NK-92 (cell line): ENCODE measurements around the gene MAPK14.
"Not testable (repeated sequence)": the region's sequence is repeated elsewhere in the genome, so short reads cannot be mapped to it uniquely, and the experiment has no call there.

Experiments
- DNase-seq: peaks from one replicate; lab custom pipeline; 2025; ENCODE audit not compliant: unreplicated experiment; lab: John Stamatoyannopoulos, UW

The MAPK14 gene

GRCh38 chr6:36068586-36068985, 41.0 kb downstream of the MAPK14 start:
- no peak for DNase-seq

GRCh38 chr6:36069573-36069972, 42.0 kb downstream of the MAPK14 start:
- no peak for DNase-seq

- DNase-seq: no peak
These were observed 42.6 kb downstream of the MAPK14 start for GRCh38 chr6:36070252-36070651.

- no peak for DNase-seq
These were observed 43.7 kb downstream of the MAPK14 start for GRCh38 chr6:36071281-36071680.

- DNase-seq: no peak
These were observed 44.1 kb downstream of the MAPK14 start for GRCh38 chr6:36071714-36072113.

- no peak for DNase-seq
These were observed 45.1 kb downstream of the MAPK14 start for GRCh38 chr6:36072681-36073080.

- no peak for DNase-seq
These were observed 46.0 kb downstream of the MAPK14 start for GRCh38 chr6:36073587-36073986.

GRCh38 chr6:36075656-36076055, 48.0 kb downstream of the MAPK14 start:
- no peak for DNase-seq

GRCh38 chr6:36076178-36077063, 48.8 kb downstream of the MAPK14 start:
- DNase-seq: no peak

GRCh38 chr6:36078159-36078558, 50.6 kb downstream of the MAPK14 start:
- DNase-seq: no peak

GRCh38 chr6:36079601-36080000, 52.0 kb downstream of the MAPK14 start:
- no peak for DNase-seq

- DNase-seq: no peak
These were observed 54.7 kb downstream of the MAPK14 start for GRCh38 chr6:36082318-36082717.

GRCh38 chr6:36083446-36083845, 55.8 kb downstream of the MAPK14 start:
- no peak for DNase-seq

GRCh38 chr6:36088204-36088603, 60.6 kb downstream of the MAPK14 start:
- not testable (repeated sequence) for DNase-seq

- DNase-seq: no peak
These were observed 61.4 kb downstream of the MAPK14 start for GRCh38 chr6:36089048-36089447.

GRCh38 chr6:36094238-36094637, 66.6 kb downstream of the MAPK14 start:
- no peak for DNase-seq

- DNase-seq: peak; percentile 25
These were observed 67.3 kb downstream of the MAPK14 start for GRCh38 chr6:36094753-36095496.

- DNase-seq: no peak
These were observed 68.1 kb downstream of the MAPK14 start for GRCh38 chr6:36095497-36096391.

- no peak for DNase-seq
These were observed 70.8 kb downstream of the MAPK14 start for GRCh38 chr6:36098253-36098919.

GRCh38 chr6:36098920-36099647, 71.5 kb downstream of the MAPK14 start:
- no peak for DNase-seq
